Adrenal gland (tissue), 5 donors: ENCODE results near the gene ETV6.

Experiments used
- CTCF ChIP-seq, 6 experiments: fragments of 450-650 bp in 4 of 6; fragments of 200-600 bp in 2 of 6; sonication (generic) in 1 of 6; IDR thresholded peaks; 1 replicate in 5 of 6; 2 replicates in 1 of 6; pipeline versions ENCODE4 v1.5.1 to v1.8.0; 2016 to 2021; ENCODE audit warnings: antibody characterized with exemption in 6 of 6, mild to moderate bottlenecking in 2 of 6, moderate library complexity in 1 of 6
- POLR2A ChIP-seq, 2 donors: fragments of 450-650 bp; IDR thresholded peaks; one replicate each; pipeline ENCODE4 v1.6.1; 2017; ENCODE audit warnings: antibody characterized with exemption in 2 of 2, mild to moderate bottlenecking in 2 of 2, moderate library complexity in 1 of 2
- donor health status: DM: no; HTN: no; CAD: no.

- no peak for TF ChIP-seq CTCF (IDR thresholded peaks at IDR 0.05)
- no peak for TF ChIP-seq POLR2A (IDR thresholded peaks at IDR 0.05)
Measured at GRCh38 chr12:11879306-11879705, 229.8 kb downstream of the ETV6 start.
